Measurements from ENCODE around the gene EFCAB8. TPM values are rescaled to one million over a fixed set of nuclear protein-coding genes. Genes with fewer than 3 reads are reported as not detected.

Gene EFCAB8
- total and polyA plus RNA-seq, 4 donors, result 0.25 TPM; not detected in 3

- H3K36me3 ChIP-seq (ENCODE audit: control insufficient read depth in 4 of 4, insufficient read depth in 3 of 4, low read depth in 1 of 4, low read length in 3 of 4), result no peaks in the 10 kb centered on the region
- no peaks in the 10 kb centered on the region for H3K27me3 ChIP-seq (ENCODE audit: control insufficient read depth in 4 of 4, insufficient read depth in 4 of 4, low read length in 3 of 4)
- TF ChIP-seq ZBTB33 (IDR thresholded peaks at IDR 0.05) (no peak), RAD21 (IDR thresholded peaks at IDR 0.05) (no peak), HNF4A (conservative IDR thresholded peaks at IDR 0.05) (no peak)
- 54% methylated on average over 4 of the region's 4 CpGs for WGBS
- H3K4me3 ChIP-seq (ENCODE audit: low read depth in 1 of 3, low read length in 3 of 3), result no peak overlapping the region
- H3K9me3 ChIP-seq (ENCODE audit: control insufficient read depth in 4 of 4, low read length in 3 of 4), result no peaks in the 10 kb centered on the region
- no peak for DNase-seq (ENCODE audit: low spot score)
- H3K9ac ChIP-seq (ENCODE audit: low read depth in 1 of 2, low read length in 2 of 2), result no peak overlapping the region
- H3K4me1 ChIP-seq (ENCODE audit: control insufficient read depth in 4 of 4, insufficient read depth in 4 of 4, low read length in 3 of 4), result no peaks in the 10 kb centered on the region
- H3K27ac ChIP-seq (ENCODE audit: low read depth in 1 of 2, low read length in 2 of 2), result no peak overlapping the region
These were observed 47.5 kb downstream of the EFCAB8 start for GRCh38 chr20:32906200-32906599.

DNA sequence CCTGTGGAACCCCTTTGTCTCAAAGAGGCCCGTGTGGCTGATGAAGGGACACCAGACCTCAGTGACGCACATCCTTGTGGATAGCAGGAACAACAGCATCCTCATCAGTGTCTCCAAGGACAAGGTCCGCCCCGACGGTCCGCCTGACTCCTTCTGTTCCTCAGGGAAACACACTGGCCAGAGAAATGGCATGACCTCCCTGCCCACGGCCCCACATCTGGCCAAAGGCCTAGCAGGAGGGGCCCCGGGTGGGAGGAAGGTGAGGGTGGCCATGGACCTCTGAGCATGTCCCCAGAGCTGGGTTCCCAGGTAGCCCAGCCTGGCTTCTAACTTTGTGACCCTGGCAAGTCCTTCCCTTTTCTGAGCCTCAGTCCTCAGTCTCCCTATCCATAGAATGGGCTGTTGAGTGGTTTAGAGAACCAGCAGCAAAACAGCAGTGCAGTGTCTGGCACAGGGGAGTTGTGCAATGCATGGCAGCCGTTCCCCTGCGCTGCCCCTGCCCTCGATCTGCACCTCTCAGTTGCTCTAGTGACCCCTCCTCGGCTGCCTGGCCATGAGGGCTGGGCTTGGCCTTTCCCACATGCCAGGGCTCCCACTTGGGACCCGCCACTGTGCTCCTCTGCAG lies 48.3 kb downstream of the EFCAB8 start:
- no peak for DNase-seq (ENCODE audit: low spot score)
- 78% methylated on average over 13 of the region's 13 CpGs for WGBS
- no peak overlapping the region for H3K4me3 ChIP-seq (ENCODE audit: low read depth in 1 of 3, low read length in 3 of 3)

More for the DNA sequence above, 48.3 kb downstream of the EFCAB8 start:
- H3K27ac ChIP-seq (ENCODE audit: low read depth in 1 of 2, low read length in 2 of 2), result no peak overlapping the region
- H3K9me3 ChIP-seq (ENCODE audit: control insufficient read depth in 4 of 4, low read length in 3 of 4), result no peaks in the 10 kb centered on the region
- no peak for TF ChIP-seq FOXA2 (IDR thresholded peaks at IDR 0.05)
- no peak for TF ChIP-seq HNF4A (conservative IDR thresholded peaks at IDR 0.05)
- TF ChIP-seq NR2F2 (IDR thresholded peaks at IDR 0.05), result no peak
- TF ChIP-seq SP1 (IDR thresholded peaks at IDR 0.05), result no peak
- no peak for TF ChIP-seq EGR1 (IDR thresholded peaks at IDR 0.05; ENCODE audit: low read depth in 2 of 2)
- TF ChIP-seq YY1 (IDR thresholded peaks at IDR 0.05), result no peak
- TF ChIP-seq, protein P1, sequence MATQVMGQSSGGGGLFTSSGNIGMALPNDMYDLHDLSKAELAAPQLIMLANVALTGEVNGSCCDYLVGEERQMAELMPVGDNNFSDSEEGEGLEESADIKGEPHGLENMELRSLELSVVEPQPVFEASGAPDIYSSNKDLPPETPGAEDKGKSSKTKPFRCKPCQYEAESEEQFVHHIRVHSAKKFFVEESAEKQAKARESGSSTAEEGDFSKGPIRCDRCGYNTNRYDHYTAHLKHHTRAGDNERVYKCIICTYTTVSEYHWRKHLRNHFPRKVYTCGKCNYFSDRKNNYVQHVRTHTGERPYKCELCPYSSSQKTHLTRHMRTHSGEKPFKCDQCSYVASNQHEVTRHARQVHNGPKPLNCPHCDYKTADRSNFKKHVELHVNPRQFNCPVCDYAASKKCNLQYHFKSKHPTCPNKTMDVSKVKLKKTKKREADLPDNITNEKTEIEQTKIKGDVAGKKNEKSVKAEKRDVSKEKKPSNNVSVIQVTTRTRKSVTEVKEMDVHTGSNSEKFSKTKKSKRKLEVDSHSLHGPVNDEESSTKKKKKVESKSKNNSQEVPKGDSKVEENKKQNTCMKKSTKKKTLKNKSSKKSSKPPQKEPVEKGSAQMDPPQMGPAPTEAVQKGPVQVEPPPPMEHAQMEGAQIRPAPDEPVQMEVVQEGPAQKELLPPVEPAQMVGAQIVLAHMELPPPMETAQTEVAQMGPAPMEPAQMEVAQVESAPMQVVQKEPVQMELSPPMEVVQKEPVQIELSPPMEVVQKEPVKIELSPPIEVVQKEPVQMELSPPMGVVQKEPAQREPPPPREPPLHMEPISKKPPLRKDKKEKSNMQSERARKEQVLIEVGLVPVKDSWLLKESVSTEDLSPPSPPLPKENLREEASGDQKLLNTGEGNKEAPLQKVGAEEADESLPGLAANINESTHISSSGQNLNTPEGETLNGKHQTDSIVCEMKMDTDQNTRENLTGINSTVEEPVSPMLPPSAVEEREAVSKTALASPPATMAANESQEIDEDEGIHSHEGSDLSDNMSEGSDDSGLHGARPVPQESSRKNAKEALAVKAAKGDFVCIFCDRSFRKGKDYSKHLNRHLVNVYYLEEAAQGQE (IDR thresholded peaks at IDR 0.05), result no peak
- TF ChIP-seq, protein P2, sequence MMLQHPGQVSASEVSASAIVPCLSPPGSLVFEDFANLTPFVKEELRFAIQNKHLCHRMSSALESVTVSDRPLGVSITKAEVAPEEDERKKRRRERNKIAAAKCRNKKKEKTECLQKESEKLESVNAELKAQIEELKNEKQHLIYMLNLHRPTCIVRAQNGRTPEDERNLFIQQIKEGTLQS (IDR thresholded peaks at IDR 0.05), result no peak
- no peak for TF ChIP-seq HNF4G (IDR thresholded peaks at IDR 0.05)
- TF ChIP-seq, protein P3, sequence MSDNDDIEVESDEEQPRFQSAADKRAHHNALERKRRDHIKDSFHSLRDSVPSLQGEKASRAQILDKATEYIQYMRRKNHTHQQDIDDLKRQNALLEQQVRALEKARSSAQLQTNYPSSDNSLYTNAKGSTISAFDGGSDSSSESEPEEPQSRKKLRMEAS (IDR thresholded peaks at IDR 0.05), result no peak
- TF ChIP-seq ZBTB33 (IDR thresholded peaks at IDR 0.05), result no peak
- no peak for TF ChIP-seq FOXA1 (IDR thresholded peaks at IDR 0.05)
- TF ChIP-seq, protein P4, sequence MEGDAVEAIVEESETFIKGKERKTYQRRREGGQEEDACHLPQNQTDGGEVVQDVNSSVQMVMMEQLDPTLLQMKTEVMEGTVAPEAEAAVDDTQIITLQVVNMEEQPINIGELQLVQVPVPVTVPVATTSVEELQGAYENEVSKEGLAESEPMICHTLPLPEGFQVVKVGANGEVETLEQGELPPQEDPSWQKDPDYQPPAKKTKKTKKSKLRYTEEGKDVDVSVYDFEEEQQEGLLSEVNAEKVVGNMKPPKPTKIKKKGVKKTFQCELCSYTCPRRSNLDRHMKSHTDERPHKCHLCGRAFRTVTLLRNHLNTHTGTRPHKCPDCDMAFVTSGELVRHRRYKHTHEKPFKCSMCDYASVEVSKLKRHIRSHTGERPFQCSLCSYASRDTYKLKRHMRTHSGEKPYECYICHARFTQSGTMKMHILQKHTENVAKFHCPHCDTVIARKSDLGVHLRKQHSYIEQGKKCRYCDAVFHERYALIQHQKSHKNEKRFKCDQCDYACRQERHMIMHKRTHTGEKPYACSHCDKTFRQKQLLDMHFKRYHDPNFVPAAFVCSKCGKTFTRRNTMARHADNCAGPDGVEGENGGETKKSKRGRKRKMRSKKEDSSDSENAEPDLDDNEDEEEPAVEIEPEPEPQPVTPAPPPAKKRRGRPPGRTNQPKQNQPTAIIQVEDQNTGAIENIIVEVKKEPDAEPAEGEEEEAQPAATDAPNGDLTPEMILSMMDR (IDR thresholded peaks at IDR 0.05; ENCODE audit: low read depth, low read length, missing input control), result no peak
- no peak for TF ChIP-seq RXRA (IDR thresholded peaks at IDR 0.05)
- TF ChIP-seq GABPA (IDR thresholded peaks at IDR 0.05 in 1 of 2, conservative IDR thresholded peaks at IDR 0.05 in 1 of 2), result no peak
- TF ChIP-seq JUND (IDR thresholded peaks at IDR 0.05), result no peak
- no peaks in the 10 kb centered on the region for H3K4me1 ChIP-seq (ENCODE audit: control insufficient read depth in 4 of 4, insufficient read depth in 4 of 4, low read length in 3 of 4)
- H3K9ac ChIP-seq (ENCODE audit: low read depth in 1 of 2, low read length in 2 of 2), result no peak overlapping the region
- H3K27me3 ChIP-seq (ENCODE audit: control insufficient read depth in 4 of 4, insufficient read depth in 4 of 4, low read length in 3 of 4), result no peaks in the 10 kb centered on the region
- H3K36me3 ChIP-seq (ENCODE audit: control insufficient read depth in 4 of 4, insufficient read depth in 3 of 4, low read depth in 1 of 4, low read length in 3 of 4), result no peaks in the 10 kb centered on the region

Data from liver (tissue), 9 donors.